Esophagus (tissue), 2 donors: ENCODE data around the gene MAML2. TPM values are rescaled to one million over a fixed set of nuclear protein-coding genes. Genes with fewer than 3 reads are reported as not detected.

Experiments used
- H3K27ac ChIP-seq, 2 donors: one replicate each; pipeline ENCODE4 v1.5.1; 2013; ENCODE audit warnings: low read depth in 2 of 2, mild to moderate bottlenecking in 2 of 2, inconsistent platforms in 1 of 2, low read length in 1 of 2, moderate library complexity in 1 of 2
- H3K27me3 ChIP-seq, 2 donors: one replicate each; pipeline ENCODE4 v1.6.1; 2013; ENCODE audit warnings: low read length in 2 of 2, control low read depth in 1 of 2, mild to moderate bottlenecking in 1 of 2; ENCODE audit not compliant: insufficient read depth in 2 of 2, control insufficient read depth in 1 of 2
- H3K36me3 ChIP-seq, 2 donors: one replicate each; pipeline ENCODE4 v1.6.1; 2013; ENCODE audit warnings: low read length in 1 of 2; ENCODE audit not compliant: control insufficient read depth in 2 of 2, insufficient read depth in 2 of 2
- H3K4me1 ChIP-seq, 2 donors: one replicate each; pipeline ENCODE4 v1.6.1; 2013; ENCODE audit warnings: low read length in 1 of 2; ENCODE audit not compliant: control insufficient read depth in 2 of 2, insufficient read depth in 2 of 2
- H3K4me3 ChIP-seq, 2 donors: one replicate each; pipeline ENCODE4 v1.5.1; 2013; ENCODE audit warnings: low read length in 2 of 2, mild to moderate bottlenecking in 2 of 2, low read depth in 1 of 2, moderate library complexity in 1 of 2
- H3K9me3 ChIP-seq, 2 donors: one replicate each; pipeline ENCODE4 v1.6.1; 2013; ENCODE audit warnings: mild to moderate bottlenecking in 2 of 2, low read depth in 1 of 2, low read length in 1 of 2, moderate library complexity in 1 of 2; ENCODE audit not compliant: control insufficient read depth in 2 of 2, insufficient read depth in 1 of 2
- WGBS, 2 donors: extraction: QIAGEN DNeasy Blood & Tissue Kit; methylation state at CpG; one replicate each; pipeline ENCODE4 v1.1.7; 2013; 5-methylcytosine and 5-hydroxymethylcytosine counted together
- polyA plus RNA-seq, 2 donors: library from polyadenylated mRNA; stranded (reverse); fragments of 200-250 nt; gene quantifications; one replicate each; pipeline ENCODE4 v1.2.3, GENCODE V29; 2013
- donor health status: healthy with polysubstance abuse.
- donor health status: Bipolar disorder and iron deficiency.

The MAML2 gene
- polyA plus RNA-seq, 2 donors = 1.9 to 2.0 TPM

GRCh38 chr11:96340555-96340885, 2.5 kb downstream of the MAML2 start:
- Histone ChIP-seq H3K4me3 (peak overlapping the region in 1 of 2 donors; percentile 97), H3K36me3 (no peaks in the 10 kb centered on the region), H3K27ac (peak overlapping the region; percentile 40 to 65), H3K4me1 (peaks cover 2 to 10% of the 10 kb centered on the region in 2 donors), H3K9me3 (no peaks in the 10 kb centered on the region), H3K27me3 (no peaks in the 10 kb centered on the region)
- 63 to 67% methylated on average over 4 of the region's 4 CpGs for WGBS, 2 donors

GRCh38 chr11:96339706-96340554, 3.1 kb downstream of the MAML2 start:
- no peaks in the 10 kb centered on the region for H3K36me3 ChIP-seq
- H3K4me3 ChIP-seq = peak overlapping the region in 1 of 2 donors; percentile 9
- H3K27me3 ChIP-seq = no peaks in the 10 kb centered on the region
- H3K4me1 ChIP-seq = peaks cover 2 to 10% of the 10 kb centered on the region in 2 donors
- H3K27ac ChIP-seq = peak overlapping the region; percentile 11 to 78
- no peaks in the 10 kb centered on the region for H3K9me3 ChIP-seq
- WGBS, 2 donors = 65% methylated on average over 7 of the region's 7 CpGs

- H3K27ac ChIP-seq = peak overlapping the region; percentile 22 to 78
- H3K36me3 ChIP-seq = no peaks in the 10 kb centered on the region
- H3K27me3 ChIP-seq = no peaks in the 10 kb centered on the region
- 27 to 38% methylated on average over 13 of the region's 13 CpGs for WGBS, 2 donors
- no peaks in the 10 kb centered on the region for H3K9me3 ChIP-seq
- peaks cover 2 to 10% of the 10 kb centered on the region in 2 donors for H3K4me1 ChIP-seq
- peak overlapping the region in 1 of 2 donors; percentile 5 for H3K4me3 ChIP-seq
These were observed 3.9 kb downstream of the MAML2 start for GRCh38 chr11:96338910-96339705.

GRCh38 chr11:96337541-96338431, 5.2 kb downstream of the MAML2 start:
- WGBS, 2 donors = 39 to 43% methylated on average over 6 of the region's 6 CpGs
- no peak overlapping the region for H3K4me3 ChIP-seq
- H3K4me1 ChIP-seq = peaks cover 2 to 10% of the 10 kb centered on the region in 2 donors

GRCh38 chr11:96335388-96335787, 7.6 kb downstream of the MAML2 start:
- no peaks in the 10 kb centered on the region for H3K9me3 ChIP-seq
- no peaks in the 10 kb centered on the region for H3K27me3 ChIP-seq
- H3K36me3 ChIP-seq = no peaks in the 10 kb centered on the region
- no peak overlapping the region for H3K4me3 ChIP-seq
- WGBS, 2 donors = 85 to 87% methylated on average over 4 of the region's 4 CpGs
- H3K4me1 ChIP-seq = peaks cover 0 to 10% of the 10 kb centered on the region in 2 donors
- no peak overlapping the region for H3K27ac ChIP-seq

More at GRCh38 chr11:96337541-96338431, 5.2 kb downstream of the MAML2 start:
- H3K9me3 ChIP-seq = no peaks in the 10 kb centered on the region
- no peaks in the 10 kb centered on the region for H3K27me3 ChIP-seq
- H3K36me3 ChIP-seq = no peaks in the 10 kb centered on the region
- peak overlapping the region in 1 of 2 donors; percentile 50 for H3K27ac ChIP-seq

- no peaks in the 10 kb centered on the region for H3K9me3 ChIP-seq
- no peak overlapping the region for H3K27ac ChIP-seq
- WGBS, 2 donors = 94 to 97% methylated on average over 4 of the region's 4 CpGs
- no peaks in the 10 kb centered on the region for H3K36me3 ChIP-seq
- no peaks in the 10 kb centered on the region for H3K27me3 ChIP-seq
- H3K4me3 ChIP-seq = no peak overlapping the region
- H3K4me1 ChIP-seq = peaks cover 0 to 4% of the 10 kb centered on the region in 2 donors
These were observed 8.8 kb downstream of the MAML2 start for GRCh38 chr11:96334219-96334618.

- peaks cover 0 to 4% of the 10 kb centered on the region in 2 donors for H3K4me1 ChIP-seq
- H3K9me3 ChIP-seq = no peaks in the 10 kb centered on the region
- no peaks in the 10 kb centered on the region for H3K27me3 ChIP-seq
- H3K27ac ChIP-seq = no peak overlapping the region
- no peak overlapping the region for H3K4me3 ChIP-seq
- WGBS, 2 donors = 78 to 82% methylated on average over 4 of the region's 4 CpGs
- H3K36me3 ChIP-seq = no peaks in the 10 kb centered on the region
These were observed 9.7 kb downstream of the MAML2 start for GRCh38 chr11:96333191-96333719.

GRCh38 chr11:96332126-96332771, 10.7 kb downstream of the MAML2 start:
- WGBS, 2 donors = 70 to 78% methylated on average over 8 of the region's 8 CpGs
- Histone ChIP-seq H3K36me3 (no peaks in the 10 kb centered on the region), H3K4me3 (no peak overlapping the region), H3K27ac (no peak overlapping the region), H3K9me3 (no peaks in the 10 kb centered on the region), H3K27me3 (no peaks in the 10 kb centered on the region), H3K4me1 (peaks cover 0 to 4% of the 10 kb centered on the region in 2 donors)
